IMR-90 (cell line): ENCODE data around the gene SPHK2. TPM values are rescaled to one million over a fixed set of nuclear protein-coding genes. Genes with fewer than 3 reads are reported as not detected.
A peak's percentile ranks its signal among the peaks of the same experiment; 100 is the strongest.

Source experiments
- ATAC-seq: fragments of 200-7000 bp; cut with Tn5 transposase; 2 replicates; pipeline ENCODE4 v1.9.1; 2020; ENCODE audit warnings: low read depth, mild to moderate bottlenecking, moderate library complexity
- Bru-seq: library from RNA; stranded (reverse); fragments of 400-500 nt; gene quantifications from one replicate; lab custom pipeline; 2021; lab: Mats Ljungman, UMichigan
- BruChase-seq, 2 experiments: library from RNA; stranded (reverse); fragments of 400-500 nt; gene quantifications; one replicate each; lab custom pipeline; 2021; lab: Mats Ljungman, UMichigan
- BruUV-seq: library from RNA; stranded (reverse); fragments of 400-500 nt; replicated peaks from 2 replicates; lab custom pipeline; 2021; lab: Mats Ljungman, UMichigan
- CTCF ChIA-PET: fragments of 300-600 bp; formaldehyde crosslinking; extraction: SDS; loops from one replicate; lab custom pipeline; 2021; ENCODE audit warnings: antibody characterized with exemption; lab: Yijun Ruan, JAX
- POLR2A ChIA-PET: fragments of 300-600 bp; sonication (Branson Sonifier 250); formaldehyde crosslinking; loops from one replicate; lab custom pipeline; 2022; ENCODE audit warnings: antibody characterized with exemption; ENCODE audit not compliant: unreplicated experiment; lab: Charles Lee
- DNase-seq: peaks from one replicate; pipeline ENCODE4 v3.0.0; 2013
- H2AFZ ChIP-seq: replicated peaks from 2 replicates; pipeline ENCODE3; 2013; ENCODE audit warnings: low read length, mild to moderate bottlenecking; ENCODE audit not compliant: poor library complexity
- H2AK5ac ChIP-seq: 2 replicates; pipeline ENCODE4 v1.6.1; 2013; ENCODE audit warnings: low read depth, low read length, inconsistent platforms
- H2AK9ac ChIP-seq: replicated peaks from 2 replicates; pipeline ENCODE3; 2013; ENCODE audit warnings: mild to moderate bottlenecking, low read depth, low read length, moderate library complexity; ENCODE audit not compliant: poor library complexity
- H2BK120ac ChIP-seq: 2 replicates; pipeline ENCODE4 v1.6.1; 2013; ENCODE audit warnings: low read depth, low read length, inconsistent platforms
- H2BK15ac ChIP-seq: 3 replicates; pipeline ENCODE4 v1.6.1; 2013; ENCODE audit warnings: low read depth, low read length, inconsistent platforms
- H2BK20ac ChIP-seq: 2 replicates; pipeline ENCODE4 v1.6.1; 2013; ENCODE audit warnings: low read depth, mild to moderate bottlenecking, inconsistent platforms, low read length, moderate library complexity
- H2BK5ac ChIP-seq: 2 replicates; pipeline ENCODE4 v1.6.1; 2013; ENCODE audit warnings: mild to moderate bottlenecking, low read depth, low read length, inconsistent platforms; ENCODE audit not compliant: poor library complexity, severe bottlenecking
- H3K14ac ChIP-seq: replicated peaks from 2 replicates; pipeline ENCODE4 v1.6.1; 2013; ENCODE audit warnings: low read depth, low read length, inconsistent platforms
- H3K18ac ChIP-seq: 2 replicates; pipeline ENCODE4 v1.6.1; 2013; ENCODE audit warnings: low read depth, low read length, control low read depth
- H3K23ac ChIP-seq: 2 replicates; pipeline ENCODE4 v1.6.1; 2013; ENCODE audit warnings: low read depth, low read length, inconsistent platforms
- H3K27ac ChIP-seq: 2 replicates; pipeline ENCODE4 v1.5.1; 2013; ENCODE audit warnings: mild to moderate bottlenecking, control low read depth, low read length; ENCODE audit not compliant: insufficient read depth
- H3K27me3 ChIP-seq: 2 replicates; pipeline ENCODE4 v1.6.1; 2013; ENCODE audit warnings: low read length; ENCODE audit not compliant: control insufficient read depth, insufficient read depth
- H3K36me3 ChIP-seq: 2 replicates; pipeline ENCODE4 v1.6.1; 2013; ENCODE audit warnings: low read length, mixed read lengths; ENCODE audit not compliant: control insufficient read depth, insufficient read depth
- H3K4ac ChIP-seq: 2 replicates; pipeline ENCODE4 v1.6.1; 2013; ENCODE audit warnings: low read depth, low read length, inconsistent platforms
- H3K4me1 ChIP-seq: 2 replicates; pipeline ENCODE4 v1.6.1; 2013; ENCODE audit warnings: low read length, mixed read lengths; ENCODE audit not compliant: control insufficient read depth, insufficient read depth
- H3K4me2 ChIP-seq: 2 replicates; pipeline ENCODE4 v1.6.1; 2013; ENCODE audit warnings: low read depth, mild to moderate bottlenecking, control low read depth, low read length, moderate library complexity
- H3K4me3 ChIP-seq: 2 replicates; pipeline ENCODE4 v1.5.1; 2013; ENCODE audit warnings: low read depth, mild to moderate bottlenecking, control low read depth, low read length, moderate library complexity; ENCODE audit not compliant: insufficient read depth
- H3K56ac ChIP-seq: 2 replicates; pipeline ENCODE4 v1.6.1; 2013; ENCODE audit warnings: low read length, inconsistent platforms; ENCODE audit not compliant: insufficient read depth; ENCODE audit errors: extremely low read depth
- H3K79me1 ChIP-seq, 2 experiments: 2 replicates each; pipeline ENCODE4 v1.6.1; 2013; ENCODE audit warnings: low read length in 2 of 2, inconsistent platforms in 1 of 2, low read depth in 1 of 2
- H3K9ac ChIP-seq: 2 replicates; pipeline ENCODE4 v1.6.1; 2013; ENCODE audit warnings: low read depth, low read length, control low read depth
- H3K9me1 ChIP-seq: 2 replicates; pipeline ENCODE4 v1.6.1; 2013; ENCODE audit warnings: low read length, inconsistent platforms; ENCODE audit not compliant: insufficient read depth
- H3K9me3 ChIP-seq: 2 replicates; pipeline ENCODE4 v1.6.1; 2013; ENCODE audit warnings: low read length; ENCODE audit not compliant: control insufficient read depth, insufficient read depth
- H4K20me1 ChIP-seq: 2 replicates; pipeline ENCODE4 v1.6.1; 2013; ENCODE audit warnings: low read length, inconsistent platforms; ENCODE audit not compliant: insufficient read depth
- H4K5ac ChIP-seq: 2 replicates; pipeline ENCODE4 v1.6.1; 2013; ENCODE audit warnings: mild to moderate bottlenecking, low read depth, low read length, control low read depth
- H4K8ac ChIP-seq, 2 experiments: 2 replicates each; pipeline ENCODE4 v1.6.1; 2013; ENCODE audit warnings: low read depth in 2 of 2, low read length in 2 of 2, control low read depth in 1 of 2, inconsistent platforms in 1 of 2
- H4K91ac ChIP-seq: 2 replicates; pipeline ENCODE4 v1.6.1; 2013; ENCODE audit warnings: low read depth, low read length, inconsistent platforms; ENCODE audit not compliant: insufficient read depth
- BHLHE40 ChIP-seq: fragments of 150-350 bp; IDR thresholded peaks from 2 replicates; pipeline ENCODE4 v1.6.1; 2016; ENCODE audit warnings: mild to moderate bottlenecking, low read depth, low read length
- CEBPB ChIP-seq: IDR thresholded peaks from 2 replicates; pipeline ENCODE4 v1.6.1; 2012; ENCODE audit warnings: low read depth, low read length, improper control_type of control experiment
- ELK1 ChIP-seq: fragments of 150-350 bp; IDR thresholded peaks from 2 replicates; pipeline ENCODE4 v1.6.1; 2016; ENCODE audit warnings: low read depth, mild to moderate bottlenecking, low read length, moderate library complexity, borderline replicate concordance
- FOS ChIP-seq: fragments of 150-350 bp; IDR thresholded peaks from 2 replicates; pipeline ENCODE4 v1.6.1; 2016; ENCODE audit warnings: low read depth, low read length
- MAFK ChIP-seq: IDR thresholded peaks from 2 replicates; pipeline ENCODE4 v1.6.1; 2012; ENCODE audit warnings: low read depth, low read length, improper control_type of control experiment
- MAZ ChIP-seq: IDR thresholded peaks from 2 replicates; pipeline ENCODE4 v1.6.1; 2012; ENCODE audit warnings: low read depth, mild to moderate bottlenecking, low read length, improper control_type of control experiment, moderate library complexity, borderline replicate concordance
- MXI1 ChIP-seq: IDR thresholded peaks from 2 replicates; pipeline ENCODE4 v1.6.1; 2012; ENCODE audit warnings: low read depth, mild to moderate bottlenecking, low read length, moderate library complexity, borderline replicate concordance
- POLR2A ChIP-seq: IDR thresholded peaks from 2 replicates; pipeline ENCODE4 v1.6.1; 2012; ENCODE audit warnings: mild to moderate bottlenecking, low read depth, low read length
- RFX5 ChIP-seq: IDR thresholded peaks from 2 replicates; pipeline ENCODE4 v1.8.0; 2012; ENCODE audit warnings: low read depth, mild to moderate bottlenecking, low read length, moderate library complexity
- USF2 ChIP-seq: fragments of 150-350 bp; IDR thresholded peaks from 2 replicates; pipeline ENCODE4 v1.6.1; 2017; ENCODE audit warnings: mild to moderate bottlenecking, antibody characterized with exemption, low read length, low read depth
- WGBS, 2 experiments: methylation state at CpG; one replicate each; pipeline versions ENCODE4 v1.1.5 to v1.1.7; 2013; ENCODE audit warnings: missing lambda C conversion rate in 2 of 2; ENCODE audit not compliant: insufficient read length in 1 of 2; ENCODE audit errors: extremely low coverage in 2 of 2; 5-methylcytosine and 5-hydroxymethylcytosine counted together
- dilution Hi-C: fragments of 300-500 bp; cut with HindIII; formaldehyde crosslinking; loops from one replicate; pipeline ENCODE4 v1.14.3; 2018; ENCODE audit warnings: low sequenced_read_pairs; ENCODE audit not compliant: unreplicated experiment
- in situ Hi-C: fragments of 300-500 bp; cut with MboI; formaldehyde crosslinking; loops from 3 replicates; pipeline ENCODE4 v1.14.3; 2019; ENCODE audit warnings: low sequenced_read_pairs, inconsistent platforms, mixed read lengths
- intact Hi-C: fragments of 100-400 bp; cut with micrococcal nuclease; formaldehyde crosslinking; loops from 2 replicates; pipeline ENCODE4 v1.10.0; 2022
- long read RNA-seq: library from polyadenylated mRNA; unstranded; transcript quantifications from one replicate; pipeline ENCODE4 v2.0.0, GENCODE V29; 2021; ENCODE audit not compliant: unreplicated experiment
- polyA plus RNA-seq, 3 experiments: library from polyadenylated mRNA; depleted of rRNA; stranded (reverse); fragments of >200 nt; gene quantifications; 2 replicates each; pipeline ENCODE4 v1.2.3, GENCODE V29; 2012; ENCODE audit warnings: low replicate concordance in 1 of 3
- total RNA-seq: library from RNA; depleted of rRNA; stranded (reverse); fragments of >200 nt; gene quantifications from 2 replicates; pipeline ENCODE4 v1.2.3, GENCODE V29; 2012; rRNA removed

Gene SPHK2, protein sequence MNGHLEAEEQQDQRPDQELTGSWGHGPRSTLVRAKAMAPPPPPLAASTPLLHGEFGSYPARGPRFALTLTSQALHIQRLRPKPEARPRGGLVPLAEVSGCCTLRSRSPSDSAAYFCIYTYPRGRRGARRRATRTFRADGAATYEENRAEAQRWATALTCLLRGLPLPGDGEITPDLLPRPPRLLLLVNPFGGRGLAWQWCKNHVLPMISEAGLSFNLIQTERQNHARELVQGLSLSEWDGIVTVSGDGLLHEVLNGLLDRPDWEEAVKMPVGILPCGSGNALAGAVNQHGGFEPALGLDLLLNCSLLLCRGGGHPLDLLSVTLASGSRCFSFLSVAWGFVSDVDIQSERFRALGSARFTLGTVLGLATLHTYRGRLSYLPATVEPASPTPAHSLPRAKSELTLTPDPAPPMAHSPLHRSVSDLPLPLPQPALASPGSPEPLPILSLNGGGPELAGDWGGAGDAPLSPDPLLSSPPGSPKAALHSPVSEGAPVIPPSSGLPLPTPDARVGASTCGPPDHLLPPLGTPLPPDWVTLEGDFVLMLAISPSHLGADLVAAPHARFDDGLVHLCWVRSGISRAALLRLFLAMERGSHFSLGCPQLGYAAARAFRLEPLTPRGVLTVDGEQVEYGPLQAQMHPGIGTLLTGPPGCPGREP
- 1.6 and 1.7 TPM in 2 replicates for total RNA-seq
- 9.9 and 11.9 TPM in 2 replicates for polyA plus RNA-seq (2012; rRNA removed)
- 10.3 and 12.8 TPM in 2 replicates for polyA plus RNA-seq (2012; cell fraction: cytosol; rRNA removed)
- 24.1 and 56.8 TPM in 2 replicates for polyA plus RNA-seq (2012; cell fraction: nucleus; rRNA removed; ENCODE audit: low replicate concordance)
- Bru-seq, nascent RNA = percentile 66 among the genes with signal in this experiment
- percentile 78 among the genes with signal in this experiment for BruChase-seq, experiment 1, labeled RNA remaining after a 6-hour chase
- BruChase-seq, experiment 2, labeled RNA remaining after a 2-hour chase = percentile 64 among the genes with signal in this experiment
- long read RNA-seq, partial matches to known transcripts = 13 of 17 reads
- long read RNA-seq, other reads (novel, unspliced or antisense) = 1 of 17 reads

GRCh38 chr19:48618916-48619691 lies at the start of gene SPHK2, which contains the start of gene RPL18:
TSS of gene SPHK2 (plus strand) at chr19:48619506. CDS start at chr19:48620515, 1,009 bp downstream.
TSS of gene RPL18 (minus strand) at chr19:48619178. CDS start at chr19:48619143, 35 bp downstream.
- POLR2A ChIA-PET = interaction anchor here (0.6 to 0.9 kb wide), 3 partner anchors 13 to 1027 kb away, joined by 3 to 4 read pairs (median 3); partner anchors contain the start of gene DBP
- Histone ChIP-seq H3K36me3 (peaks cover 28% of the 10 kb centered on the region), H2BK5ac (peak within 1 kb of the TSS; percentile 86), H4K8ac (peak within 1 kb of the TSS; percentile 85 to 97), H3K4me1 (peaks cover 12% of the 10 kb centered on the region), H2AK5ac (peak within 1 kb of the TSS; percentile 93), H2BK120ac (peak within 1 kb of the TSS; percentile 71), H2BK15ac (no peak within 1 kb of the TSS; the same call in 2 of the 3 replicates), H3K27ac (peak within 1 kb of the TSS; percentile 77), H2BK20ac (no peak within 1 kb of the TSS; the same call in none of the 2 replicates), H3K9me3 (no peaks in the 10 kb centered on the region), H3K23ac (peak within 1 kb of the TSS; percentile 92), H3K18ac (peak within 1 kb of the TSS; percentile 73), H3K14ac (peak within 1 kb of the TSS; percentile 97), H2AFZ (peak within 1 kb of the TSS; percentile 94), H4K20me1 (peaks cover 46% of the 10 kb centered on the region), H3K4ac (peak within 1 kb of the TSS; percentile 96), H3K79me1 (peaks cover 16 to 59% of the 10 kb centered on the region in 2 experiments; a peak in 3 of 4 replicates), H3K4me3 (peak within 1 kb of the TSS; percentile 82), H3K9me1 (peaks cover 4% of the 10 kb centered on the region), H3K56ac (peak within 1 kb of the TSS; percentile 93), H4K5ac (peak within 1 kb of the TSS; percentile 95), H2AK9ac (peak within 1 kb of the TSS; percentile 98), H3K4me2 (peak within 1 kb of the TSS; percentile 97), H3K27me3 (no peaks in the 10 kb centered on the region), H3K9ac (peak within 1 kb of the TSS; percentile 99), H4K91ac (peak within 1 kb of the TSS; percentile 80)
- CTCF ChIA-PET = no interaction called here
- 0% methylated on average over 38 of the region's 69 CpGs; no CpG with 5 or more reads in 1 of the 2 experiments for whole genome bisulfite sequencing, 2 experiments
- intact Hi-C loops = no loop called here
- DNase-seq (peak; percentile 100), ATAC-seq (peak; percentile 83)
- BruUV-seq = no TSS peak
- dilution Hi-C loops = no loop called here
- in situ Hi-C loops = no loop called here
- TF ChIP-seq BHLHE40 = no peak
- TF ChIP-seq FOS = no peak
- peak; percentile 35; the same call in 1 of the 2 replicates for TF ChIP-seq USF2
- 0 out of 2 replicates have a peak, but pooled peaks have one; percentile 10 for TF ChIP-seq CEBPB
- TF ChIP-seq MAZ = peak; percentile 81
- TF ChIP-seq ELK1 = no peak
- peak; percentile 86; the same call in 1 of the 2 replicates for TF ChIP-seq MXI1
- peak; percentile 2; the same call in 1 of the 2 replicates for TF ChIP-seq MAFK
- TF ChIP-seq RFX5 = peak; percentile 27; the same call in 1 of the 2 replicates
- TF ChIP-seq POLR2A = peak; percentile 99
